Epidermal melanocyte (primary cell): ENCODE measurements around the gene SHROOM4.

Experiments used
- DNase-seq: peaks from one replicate; pipeline ENCODE4 v3.0.0; 2011; ENCODE audit warnings: low spot score; ENCODE audit not compliant: insufficient read length

The SHROOM4 gene

DNA sequence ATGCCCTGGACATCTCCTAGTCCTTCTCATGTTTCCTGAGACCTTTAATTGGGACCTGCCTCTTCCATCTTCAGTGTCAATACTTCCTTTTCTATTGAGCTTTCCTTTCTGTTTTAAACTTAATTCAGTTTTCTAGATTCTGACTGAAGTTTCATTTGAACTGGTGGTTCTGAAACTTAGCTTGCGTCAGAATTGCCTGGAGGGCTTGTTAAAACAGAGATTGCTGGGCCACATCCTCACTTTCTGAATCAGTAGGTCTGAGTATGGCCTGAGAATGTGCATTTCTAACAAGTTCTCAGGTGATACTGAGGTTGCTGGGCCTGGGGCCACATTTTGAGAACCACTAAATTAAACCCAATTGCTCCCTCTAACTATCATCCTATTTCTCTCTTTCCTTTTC is 191.2 kb downstream of the SHROOM4 start:
- no peak for DNase-seq

DNA sequence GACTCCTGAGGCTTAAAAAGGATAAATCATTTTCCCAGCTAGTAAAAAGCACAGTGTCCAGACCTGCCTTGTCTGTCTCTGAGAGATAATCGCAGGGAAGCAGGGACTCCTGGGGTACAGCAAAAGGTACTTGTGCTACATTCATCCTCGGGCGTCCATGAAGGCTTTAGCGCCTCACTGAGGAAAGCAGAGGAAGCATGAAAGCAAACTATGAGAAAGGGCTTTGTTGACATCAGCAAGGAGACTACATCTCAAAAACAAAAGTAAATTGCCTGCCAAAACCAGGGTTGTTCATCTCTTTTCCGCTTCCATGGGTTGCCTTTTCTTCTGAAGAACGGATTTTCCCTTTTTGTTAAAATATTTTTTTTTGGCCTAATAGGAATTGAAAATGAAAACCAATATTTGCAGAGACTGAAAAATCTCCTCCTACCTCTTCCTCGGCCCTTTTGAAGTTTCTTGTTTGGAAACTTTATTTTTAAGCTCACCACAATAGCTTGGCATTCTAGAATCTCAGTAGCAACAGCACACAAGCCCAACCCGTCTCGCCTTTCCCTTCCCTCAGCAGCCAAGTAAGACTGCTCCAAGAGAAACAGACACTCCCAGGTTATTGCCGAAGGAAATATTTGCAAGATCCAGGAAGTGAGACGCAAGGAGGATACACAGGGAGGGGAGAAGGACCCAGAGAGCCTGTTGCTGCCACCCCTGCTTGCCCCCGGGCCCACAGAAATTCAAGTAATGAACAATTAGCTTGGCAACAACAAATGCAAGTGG is 195.0 kb downstream of the SHROOM4 start:
- no peak for DNase-seq

DNA sequence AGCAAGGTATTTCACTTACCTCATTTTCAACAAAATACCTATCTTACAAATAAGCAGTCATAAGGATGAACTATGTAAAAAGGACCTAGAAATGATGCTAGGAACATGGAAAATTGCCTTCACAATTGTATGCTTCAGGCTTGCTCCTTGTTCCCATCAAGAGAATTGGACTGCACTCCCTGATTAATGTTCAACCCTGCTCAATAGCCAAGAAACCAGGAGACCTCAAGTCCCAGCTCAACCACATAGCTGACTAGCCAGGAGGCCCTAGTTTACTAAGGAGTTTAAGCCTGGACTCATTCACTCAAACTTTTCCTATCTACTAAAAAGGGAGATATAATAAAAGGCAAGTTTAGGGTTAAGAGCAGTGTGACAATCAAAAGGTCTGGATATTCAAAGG is 196.8 kb downstream of the SHROOM4 start:
- no peak for DNase-seq

DNA sequence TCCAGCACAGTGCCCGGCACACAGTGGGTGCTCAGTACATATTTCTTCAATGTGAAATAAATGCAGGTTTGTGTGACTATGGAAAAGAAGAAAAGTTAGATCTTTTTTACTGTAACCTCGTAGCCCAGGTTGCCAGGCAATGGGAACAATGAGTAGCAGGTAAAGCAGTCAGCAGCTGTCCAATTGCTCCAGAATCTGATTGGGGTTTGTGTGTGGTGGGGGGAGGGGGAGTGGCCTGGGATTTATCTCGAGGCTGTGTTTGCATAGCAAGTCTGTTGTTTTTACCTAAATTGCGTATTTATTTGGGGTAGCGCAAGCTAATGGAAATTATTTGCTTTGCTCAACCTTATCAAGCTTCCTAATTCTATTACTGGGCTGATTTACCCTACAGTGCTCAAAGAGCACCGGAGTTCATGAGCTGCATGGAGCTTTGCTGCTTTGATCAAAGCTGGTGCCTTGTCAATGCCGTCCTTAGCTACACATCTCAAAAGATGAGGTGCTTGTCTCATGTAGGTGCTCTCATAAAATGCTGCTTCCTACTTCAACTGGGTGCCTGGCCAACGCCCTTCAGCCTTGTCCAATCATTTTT is 198.3 kb downstream of the SHROOM4 start:
- DNase-seq, result no peak

DNA sequence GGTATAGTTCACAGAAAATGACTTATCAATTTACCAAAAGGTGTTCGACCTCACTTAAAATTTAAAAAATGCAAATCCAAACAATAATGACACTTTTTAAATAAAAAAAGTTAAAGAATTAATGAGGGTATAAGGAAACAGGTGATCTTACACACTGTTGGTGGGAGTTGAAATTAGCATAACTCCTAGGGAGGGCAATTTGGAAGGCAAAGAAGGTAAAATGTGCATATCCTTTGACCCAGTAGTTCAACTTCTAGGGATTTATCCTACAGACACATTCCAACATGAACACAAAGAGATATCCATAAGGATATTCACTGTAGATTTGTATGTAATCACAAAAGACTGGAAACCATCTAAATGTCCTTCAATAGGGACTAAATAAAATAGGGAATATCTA is 199.5 kb downstream of the SHROOM4 start:
- no peak for DNase-seq

DNA sequence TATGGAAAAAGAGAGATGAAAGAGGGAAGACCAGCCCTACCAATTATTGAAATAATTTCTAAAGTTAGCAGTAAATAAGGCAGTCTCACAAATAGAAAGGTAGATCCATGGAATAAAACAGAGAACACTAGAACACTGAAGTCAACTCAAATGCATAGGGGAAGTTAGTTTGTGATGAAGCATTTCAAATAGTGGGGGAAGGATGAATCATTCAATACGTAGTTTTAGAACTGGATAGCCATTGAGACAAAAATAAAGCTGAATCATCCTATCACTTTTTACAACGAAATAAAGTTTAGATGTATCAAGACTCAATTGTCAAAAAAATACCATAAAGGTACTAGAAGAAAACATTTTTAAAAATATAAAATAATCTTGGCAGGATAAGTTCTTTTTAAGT is 200.1 kb downstream of the SHROOM4 start:
- DNase-seq, result no peak

DNA sequence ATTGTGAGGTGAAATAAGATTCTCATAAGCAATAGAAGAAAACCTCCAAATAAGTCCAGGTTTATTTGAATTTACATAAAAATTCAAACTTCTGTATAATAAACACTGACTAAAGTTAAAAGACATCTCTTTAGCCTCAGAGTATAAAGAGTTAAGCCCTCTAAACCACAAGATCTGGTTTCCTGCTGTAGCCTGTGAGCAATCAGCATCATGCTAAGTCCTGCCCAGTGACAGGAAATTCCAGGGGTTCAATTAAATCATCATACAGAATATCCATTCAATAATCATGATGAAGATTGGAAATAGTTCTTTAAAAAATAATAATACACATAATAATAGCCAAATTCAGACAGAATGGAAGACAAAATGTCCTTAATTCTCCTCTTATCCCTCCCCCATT is 204.2 kb downstream of the SHROOM4 start:
- DNase-seq, result no peak

DNA sequence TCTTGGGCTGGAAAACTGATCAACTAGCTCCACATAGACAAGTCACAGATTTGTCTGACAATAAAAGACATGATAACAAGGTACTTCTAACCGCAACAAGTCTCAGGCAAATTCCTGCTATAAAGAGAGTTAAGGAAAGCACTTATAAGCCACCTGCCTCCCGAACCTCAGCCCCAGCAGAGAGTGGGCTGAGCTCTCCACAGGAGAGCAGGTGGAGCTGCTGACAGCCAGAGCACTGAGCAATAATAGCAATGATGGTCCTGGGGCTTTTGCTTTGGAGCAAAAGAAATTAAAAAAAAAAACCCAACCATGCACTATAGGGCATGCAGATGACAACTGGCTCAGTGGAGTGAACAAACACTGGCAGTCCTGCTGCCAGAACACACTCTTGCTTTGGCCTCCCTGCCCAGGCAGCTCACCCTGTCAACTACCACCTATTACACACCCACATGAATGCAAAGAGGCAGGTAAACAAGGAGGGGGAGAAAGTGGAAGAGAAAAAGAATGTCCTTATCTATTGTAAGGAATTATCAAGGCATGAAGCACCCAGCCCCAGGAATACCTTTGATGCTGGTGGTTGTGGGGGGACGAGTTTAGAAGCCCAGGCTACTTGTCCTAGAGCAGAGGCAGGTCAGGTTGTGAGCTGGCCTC is 207.6 kb downstream of the SHROOM4 start:
- DNase-seq, result no peak

DNA sequence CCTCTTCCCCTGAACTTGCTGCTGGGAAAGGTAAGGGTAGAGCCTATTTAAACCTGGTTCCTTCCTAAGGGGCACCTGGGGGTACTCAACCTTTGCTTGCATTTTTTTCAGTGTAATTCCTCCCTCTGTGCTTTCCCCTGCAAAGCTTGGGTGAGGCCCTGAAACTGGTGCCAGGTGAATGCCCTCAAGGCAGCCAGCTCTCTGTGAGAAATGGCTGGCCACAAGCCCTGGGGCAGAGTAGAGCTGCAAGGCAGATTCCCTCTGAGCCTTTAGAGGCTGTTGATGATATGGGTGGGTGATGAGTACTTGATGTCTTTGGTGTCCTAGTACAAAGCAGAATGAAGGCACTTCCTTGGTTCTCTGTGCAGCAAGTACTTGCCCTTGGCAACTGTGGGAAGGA is 217.9 kb downstream of the SHROOM4 start:
- no peak for DNase-seq

DNA sequence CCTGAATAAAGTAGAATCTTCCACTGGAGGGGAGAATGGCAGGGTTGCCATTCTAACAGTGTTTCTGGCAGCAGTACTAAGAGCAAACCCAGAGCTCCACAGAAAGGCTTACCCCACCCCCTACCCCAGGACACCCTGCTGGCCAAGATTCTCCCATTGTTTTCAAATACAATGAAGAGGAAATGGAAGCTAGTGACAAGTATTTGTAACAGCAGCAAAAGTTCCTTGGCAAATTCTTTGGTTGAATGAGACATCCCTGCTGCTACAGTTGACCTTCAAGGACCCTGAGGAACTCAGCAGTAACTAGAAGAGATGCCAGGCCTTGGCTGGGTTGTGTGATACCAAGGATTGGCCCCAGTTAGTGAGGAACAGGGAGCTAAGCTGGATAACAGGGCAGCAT is 219.2 kb downstream of the SHROOM4 start:
- DNase-seq, result no peak

DNA sequence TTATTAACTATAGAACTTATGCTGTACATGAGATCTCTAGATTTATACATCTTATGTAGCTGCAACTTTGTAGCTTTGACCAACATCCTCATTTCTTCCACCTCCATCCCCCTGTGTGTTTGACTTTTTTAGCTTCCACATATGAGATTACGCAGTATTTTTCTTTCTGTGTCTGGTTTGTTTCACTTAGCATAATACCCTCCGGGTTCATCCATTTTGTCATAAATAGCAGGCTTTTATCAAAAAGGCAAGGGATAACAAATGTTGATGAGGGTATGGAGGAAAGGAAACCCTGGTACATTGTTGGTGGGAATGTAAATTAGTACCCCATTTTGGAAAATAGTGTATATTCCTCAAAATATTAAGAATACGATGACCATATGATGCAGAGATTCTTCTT is 227.0 kb downstream of the SHROOM4 start:
- no peak for DNase-seq

DNA sequence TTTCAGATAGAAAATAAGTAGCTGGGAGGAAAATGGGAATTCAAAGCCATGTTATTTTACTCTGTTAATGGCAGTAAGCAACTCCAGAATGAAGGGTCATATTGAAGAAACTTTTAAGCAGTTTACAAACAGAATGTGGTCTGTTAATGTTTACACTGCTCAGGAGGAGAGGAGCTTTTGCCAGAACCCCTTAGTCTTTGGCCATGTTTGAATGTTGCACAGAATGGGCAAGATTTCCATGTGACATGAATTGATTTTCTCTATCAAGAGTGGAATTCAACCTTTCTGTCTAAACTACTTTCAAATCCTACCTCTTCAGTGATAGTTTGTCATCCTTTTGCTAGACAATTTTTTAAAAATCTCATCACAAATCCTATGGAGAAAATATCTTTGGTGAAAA is 227.6 kb downstream of the SHROOM4 start:
- DNase-seq, result no peak

DNA sequence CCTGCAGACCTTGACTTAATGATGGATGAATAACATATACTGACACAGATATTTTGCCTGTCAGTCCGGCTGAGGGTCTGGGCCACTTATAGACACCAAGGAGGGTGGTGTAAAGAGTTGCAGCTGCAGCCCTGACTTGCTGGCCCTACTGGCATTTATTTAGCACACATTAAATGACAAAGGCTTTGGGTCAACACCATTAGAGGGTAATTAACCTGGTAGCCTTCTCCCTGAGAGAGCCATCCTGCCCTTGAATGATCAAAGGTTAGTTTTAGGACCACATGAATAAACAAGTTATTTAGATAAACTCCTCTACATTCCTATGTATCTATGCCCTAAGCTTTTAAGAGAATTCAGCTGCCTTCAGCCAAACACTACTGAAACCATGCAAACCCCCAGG is 232.6 kb downstream of the SHROOM4 start:
- DNase-seq, result no peak

DNA sequence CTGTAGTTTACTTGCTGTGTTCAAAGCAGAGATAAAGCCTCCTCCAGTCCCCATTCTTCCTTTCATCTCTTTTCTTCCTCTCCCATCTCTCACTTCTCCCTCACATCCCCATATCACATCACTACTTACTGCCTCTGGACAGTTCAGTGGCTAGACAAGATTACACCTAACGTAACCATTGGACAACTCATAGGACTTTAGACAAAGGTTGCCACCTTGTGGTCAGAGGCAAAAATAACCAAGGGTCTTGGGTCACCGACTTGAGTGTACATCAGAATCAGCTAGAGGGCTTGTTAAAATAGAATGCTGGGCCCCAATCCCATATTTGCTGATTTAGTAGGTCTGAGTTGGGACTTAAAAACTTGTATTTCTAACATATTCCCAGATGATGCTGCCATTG is 234.0 kb downstream of the SHROOM4 start:
- DNase-seq, result no peak

DNA sequence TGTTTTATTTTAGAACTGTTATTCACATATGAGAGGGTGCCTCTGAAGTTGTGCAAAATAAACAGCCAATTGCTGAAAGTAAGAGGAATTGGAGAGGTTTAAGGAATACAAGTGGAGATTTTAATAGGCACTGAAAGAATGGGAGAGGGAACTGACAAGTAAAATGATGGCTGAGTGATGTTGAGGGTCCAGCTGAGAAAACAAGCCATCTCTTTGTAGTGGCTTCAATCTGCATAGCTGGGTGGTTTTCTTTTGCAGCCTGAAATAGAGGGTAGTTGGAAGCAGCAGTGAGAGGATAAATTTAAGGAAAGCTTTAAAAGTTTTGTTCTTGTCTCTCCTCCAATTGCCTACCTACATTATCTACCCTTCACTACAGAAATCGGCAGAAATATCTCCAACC is 236.7 kb downstream of the SHROOM4 start:
- no peak for DNase-seq

DNA sequence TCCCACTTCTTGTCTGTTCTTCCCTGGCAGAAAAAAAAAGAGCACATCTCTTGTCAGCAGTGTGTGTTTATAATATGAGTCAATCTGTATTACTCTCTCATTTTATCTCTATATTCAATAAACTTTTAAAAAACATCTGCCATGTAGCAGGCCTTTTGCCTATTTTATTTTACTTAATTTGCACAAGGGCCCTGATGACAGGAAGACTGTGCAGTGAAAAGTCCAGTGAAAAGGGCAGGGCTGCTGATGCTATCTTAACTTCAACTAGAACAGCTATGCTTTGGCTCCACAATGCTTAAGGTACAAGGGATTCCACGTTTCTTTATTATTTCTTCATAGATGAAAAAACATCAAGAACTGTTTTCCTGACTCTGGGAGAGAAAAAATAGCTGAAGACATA is 246.4 kb downstream of the SHROOM4 start:
- no peak for DNase-seq

DNA sequence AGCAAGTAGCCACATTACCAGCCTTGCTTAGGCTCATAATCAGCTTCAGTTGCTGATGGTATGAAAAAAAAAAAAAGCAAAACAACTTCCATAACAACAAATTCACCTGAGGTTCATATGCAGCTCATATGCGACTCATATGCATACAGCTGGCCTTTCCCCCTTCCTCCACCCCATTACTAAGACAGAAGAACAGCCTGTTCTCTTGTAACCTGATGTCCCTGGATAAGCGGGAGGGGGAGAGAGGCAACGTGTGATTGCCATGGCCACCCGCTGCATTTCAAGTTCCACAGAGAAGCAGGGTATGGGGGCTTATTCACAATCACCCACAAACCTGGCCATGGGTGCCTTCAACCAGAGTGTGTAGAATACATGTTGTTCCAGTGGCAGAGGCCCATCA is 248.3 kb downstream of the SHROOM4 start:
- no peak for DNase-seq
